T-cell (primary cell): ENCODE data around the gene LCN12. TPM values are rescaled to one million over a fixed set of nuclear protein-coding genes. Genes with fewer than 3 reads are reported as not detected.
"Not testable (repeated sequence)": the region's sequence is repeated elsewhere in the genome, so short reads cannot be mapped to it uniquely, and the experiment has no call there.

Experiments
- ATAC-seq, 4 experiments: fragments of 200-7000 bp in 3 of 4; fragments of 150-1000 bp in 1 of 4; cut with Tn5 transposase; replicated peaks in 1 of 4; 1 replicate in 3 of 4; 2 replicates in 1 of 4; pipeline ENCODE4 v1.10.0; 2021; ENCODE audit warnings: moderate library complexity in 3 of 4, mild to moderate bottlenecking in 2 of 4, moderate number of reproducible peaks in 1 of 4
- CTCF ChIA-PET, 2 donors: fragments of 300-600 bp; sonication (Branson Sonifier 250); formaldehyde crosslinking; loops; one replicate each; lab custom pipeline; 2022; ENCODE audit warnings: antibody characterized with exemption in 2 of 2; lab: Charles Lee
- POLR2A ChIA-PET, 2 donors: fragments of 300-600 bp; sonication (Branson Sonifier 250); formaldehyde crosslinking; loops; one replicate each; lab custom pipeline; 2022; ENCODE audit warnings: antibody characterized with exemption in 2 of 2; lab: Charles Lee
- DNase-seq, 35 experiments: peaks; one replicate each; pipeline versions ENCODE4 v3.0.0 to v3.0.0-alpha.2; 2013 to 2023
- H3K27ac ChIP-seq: one replicate; pipeline ENCODE4 v1.5.1; 2013; ENCODE audit warnings: low read length
- H3K27me3 ChIP-seq, 2 experiments: replicated peaks in 1 of 2; 1 replicate in 1 of 2; 2 replicates in 1 of 2; pipeline versions ENCODE4 v1.6.1 to v1.7.0; 2013; ENCODE audit warnings: low read length in 1 of 2, mixed read lengths in 1 of 2; ENCODE audit not compliant: control insufficient read depth in 2 of 2, insufficient read depth in 2 of 2; ENCODE audit errors: extremely low read depth in 1 of 2
- H3K36me3 ChIP-seq, 2 donors: 1 replicate in 1 of 2; 2 replicates in 1 of 2; pipeline versions ENCODE4 v1.6.1 to v1.7.0; 2013; ENCODE audit warnings: low read length in 1 of 2; ENCODE audit not compliant: control insufficient read depth in 2 of 2, insufficient read depth in 1 of 2; ENCODE audit errors: extremely low read depth in 1 of 2
- H3K4me1 ChIP-seq, 2 experiments: 1 replicate in 1 of 2; 2 replicates in 1 of 2; pipeline versions ENCODE4 v1.6.1 to v1.7.0; 2013; ENCODE audit warnings: low read length in 2 of 2, mixed read lengths in 1 of 2; ENCODE audit not compliant: insufficient read depth in 2 of 2, control insufficient read depth in 1 of 2; ENCODE audit errors: extremely low read depth in 1 of 2
- H3K4me3 ChIP-seq, 2 donors: 1 replicate in 1 of 2; 2 replicates in 1 of 2; pipeline versions ENCODE4 v1.5.1 to v1.7.0; 2013; ENCODE audit warnings: mild to moderate bottlenecking in 2 of 2, low read length in 1 of 2, moderate library complexity in 1 of 2; ENCODE audit not compliant: control insufficient read depth in 1 of 2; ENCODE audit errors: extremely low read depth in 1 of 2
- H3K9me3 ChIP-seq: 2 replicates; pipeline ENCODE4 v1.7.0; 2013
- H3K27ac Mint-ChIP-seq, 2 donors: one replicate each; pipeline ENCODE4 v1.8.0; 2020 to 2021; ENCODE audit warnings: mild to moderate bottlenecking in 2 of 2, mixed read lengths in 2 of 2
- H3K27me3 Mint-ChIP-seq, 2 donors: one replicate each; pipeline ENCODE4 v1.8.0; 2021 to 2022; ENCODE audit warnings: mixed read lengths in 2 of 2
- H3K36me3 Mint-ChIP-seq: one replicate; pipeline ENCODE4 v1.8.0; 2021; ENCODE audit warnings: mixed read lengths
- H3K4me1 Mint-ChIP-seq, 3 donors: one replicate each; pipeline ENCODE4 v1.8.0; 2020 to 2022; ENCODE audit warnings: mixed read lengths in 3 of 3, mild to moderate bottlenecking in 1 of 3
- H3K4me3 Mint-ChIP-seq, 3 donors: one replicate each; pipeline ENCODE4 v1.8.0; 2020 to 2022; ENCODE audit warnings: mild to moderate bottlenecking in 3 of 3, mixed read lengths in 3 of 3, moderate library complexity in 3 of 3
- H3K9me3 Mint-ChIP-seq, 3 donors: one replicate each; pipeline ENCODE4 v1.8.0; 2020 to 2022; ENCODE audit warnings: mixed read lengths in 3 of 3
- WGBS: methylation state at CpG from one replicate; pipeline ENCODE4 v1.1.5; 2013; ENCODE audit warnings: missing lambda C conversion rate; ENCODE audit not compliant: insufficient coverage; 5-methylcytosine and 5-hydroxymethylcytosine counted together
- total RNA-seq, 35 experiments: library from RNA in 6 of 35; stranded (reverse) in 6 of 35; fragments of 120-200 nt in 1 of 35; gene quantifications; one replicate each; pipeline versions ENCODE4 v1.2.1 to v1.2.4 and lab custom pipeline; 2013 to 2026

LCN12 gene
- total RNA-seq, 5 donors from 2014 or later (not counting 1 experiment from before 2014, with no cell fraction given) = 1.1 to 3.3 (median 2.2) TPM

DNA sequence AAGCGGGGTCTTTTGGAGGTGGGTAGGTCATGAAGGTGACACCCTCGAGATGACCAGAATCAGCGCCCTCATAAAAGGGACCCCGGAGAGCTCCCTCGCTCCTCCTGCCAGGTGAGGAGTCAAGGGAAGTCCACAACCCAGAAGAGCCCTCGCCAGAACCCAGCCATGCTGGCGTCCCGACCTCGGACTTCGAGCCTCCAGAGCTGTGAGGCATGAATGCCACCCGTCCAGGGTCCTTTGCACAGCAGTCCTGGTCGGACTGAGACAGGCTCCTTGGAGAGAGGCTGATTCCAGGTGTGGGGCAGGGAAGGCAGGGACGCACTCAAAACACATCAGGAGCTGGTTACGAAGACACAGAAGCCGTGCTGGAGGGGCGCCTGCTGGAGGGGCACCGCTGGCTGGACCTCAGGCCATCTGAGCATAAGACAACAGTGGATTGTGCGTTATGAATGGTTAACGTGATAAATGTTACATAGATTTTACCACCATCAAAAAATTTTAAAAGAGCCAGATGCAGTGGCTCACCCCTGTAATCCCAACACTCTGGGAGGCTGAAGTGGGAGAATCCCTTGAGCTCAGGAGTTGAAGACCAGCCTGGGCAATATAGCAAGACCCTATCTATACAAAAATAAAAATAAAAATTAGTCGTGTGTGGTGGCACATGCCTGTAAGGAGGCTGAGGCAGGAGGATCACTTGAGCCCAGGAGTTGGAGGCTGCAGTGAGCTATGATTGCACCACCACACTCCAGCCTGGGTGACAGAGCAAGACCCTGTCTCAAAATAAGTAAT is 50.0 kb downstream of the LCN12 start:
- no peak for DNase-seq
- ChIA-PET POLR2A (no interaction called here), CTCF (no interaction called here)
- 84% methylated on average over 7 of the region's 20 CpGs for WGBS
- no peak overlapping the region for H3K4me3 Mint-ChIP-seq
- Histone ChIP-seq H3K27me3 (peaks cover 0 to 20% of the 10 kb centered on the region in 2 experiments), H3K4me1 (peaks cover 5 to 58% of the 10 kb centered on the region in 2 experiments), H3K27ac (no peak overlapping the region), H3K4me3 (no peak overlapping the region), H3K36me3 (no peaks in the 10 kb centered on the region), H3K9me3 (no peaks in the 10 kb centered on the region)
- no peak for ATAC-seq
- no peak overlapping the region for H3K27ac Mint-ChIP-seq
- no peaks in the 10 kb centered on the region for H3K36me3 Mint-ChIP-seq
- peaks cover 0 to 4% of the 10 kb centered on the region in 2 donors for H3K27me3 Mint-ChIP-seq
- H3K4me1 Mint-ChIP-seq = peaks cover 18 to 32% (median 28%) of the 10 kb centered on the region in 3 donors
- H3K9me3 Mint-ChIP-seq = no peaks in the 10 kb centered on the region

DNA sequence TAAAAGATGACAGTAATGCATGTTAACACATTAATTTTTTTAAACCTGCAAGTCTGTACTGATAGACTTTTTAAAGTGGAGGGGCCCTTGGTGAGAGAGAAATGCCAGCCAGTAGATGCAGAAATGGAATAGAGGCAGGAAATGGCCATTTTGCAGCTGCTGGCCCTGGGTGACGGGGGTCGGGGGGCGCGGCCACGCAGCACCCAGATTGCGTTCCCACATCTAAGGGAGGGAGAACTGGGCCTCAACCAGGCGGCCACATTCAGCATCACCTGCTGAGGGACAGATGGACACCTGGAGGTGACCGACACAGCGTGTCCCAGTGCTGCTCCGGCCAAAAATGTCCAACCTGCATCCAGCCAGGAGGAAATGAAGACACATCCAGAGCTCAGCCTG is 50.6 kb downstream of the LCN12 start:
- H3K36me3 ChIP-seq = no peaks in the 10 kb centered on the region
- Mint-ChIP-seq H3K4me1 (peaks cover 14 to 29% (median 24%) of the 10 kb centered on the region in 3 donors), H3K27ac (no peak overlapping the region), H3K36me3 (no peaks in the 10 kb centered on the region), H3K27me3 (peaks cover 0 to 4% of the 10 kb centered on the region in 2 donors), H3K4me3 (no peak overlapping the region), H3K9me3 (no peaks in the 10 kb centered on the region)
- ChIA-PET POLR2A (no interaction called here), CTCF (no interaction called here)
- peaks cover 0 to 15% of the 10 kb centered on the region in 2 experiments for H3K27me3 ChIP-seq
- 88% methylated on average over 10 of the region's 10 CpGs for WGBS
- no peaks in the 10 kb centered on the region for H3K9me3 ChIP-seq
- H3K4me3 ChIP-seq = no peak overlapping the region
- ATAC-seq (no peak), DNase-seq (no peak)
- no peak overlapping the region for H3K27ac ChIP-seq
- peaks cover 1 to 52% of the 10 kb centered on the region in 2 experiments for H3K4me1 ChIP-seq

DNA sequence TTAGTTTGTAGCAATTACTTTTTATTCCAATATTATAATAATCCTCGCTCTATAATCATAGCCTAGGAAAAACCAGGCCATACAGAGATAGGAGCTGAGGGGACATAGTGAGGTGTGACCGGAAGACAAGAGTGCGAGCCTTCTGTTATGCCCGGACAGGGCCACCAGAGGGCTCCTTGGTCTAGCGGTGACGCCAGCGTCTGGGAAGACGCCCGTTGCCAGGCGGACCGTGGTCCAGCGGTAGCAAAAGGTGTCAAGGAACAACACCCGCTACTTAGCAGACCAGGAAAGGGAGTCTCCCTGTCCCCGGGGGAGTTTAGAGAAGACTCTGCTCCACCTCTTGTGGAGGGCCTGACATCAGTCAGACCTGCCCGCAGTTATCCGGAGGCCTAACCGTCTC is 52.2 kb downstream of the LCN12 start:
- H3K27me3 ChIP-seq, H3K36me3 Mint-ChIP-seq, H3K27me3 Mint-ChIP-seq, POLR2A ChIA-PET, H3K9me3 Mint-ChIP-seq, H3K4me3 Mint-ChIP-seq, H3K36me3 ChIP-seq, H3K4me3 ChIP-seq, H3K27ac ChIP-seq, ATAC-seq, H3K27ac Mint-ChIP-seq, CTCF ChIA-PET, H3K9me3 ChIP-seq: not testable (repeated sequence)
- WGBS = 48% methylated on average over 3 of the region's 17 CpGs
- H3K4me1 Mint-ChIP-seq = peaks cover 6 to 16% (median 9%) of the 10 kb centered on the region in 3 donors
- DNase-seq = peak in 1 of 35 experiments; percentile 13
- peaks cover 0 to 36% of the 10 kb centered on the region in 2 experiments for H3K4me1 ChIP-seq

Other genes starting within 250 kb of the LCN12 start
- gene DIPK1B, start 239.7 kb upstream of the LCN12 start, total RNA-seq = 1 to 10 TPM in 1 of 5 donors, under 1 TPM in 4; 0.25 to 2.1 (median 0.77) TPM
- gene LCN10, start 209.3 kb upstream of the LCN12 start, total RNA-seq = 1 to 10 TPM; 1.3 to 2.8 (median 2.2) TPM
- gene LCN6, start 203.7 kb upstream of the LCN12 start, total RNA-seq = not detected
- under 1 TPM in 1 of 5 donors, not detected in 4; 0.16 TPM for gene LCN8, start 194.0 kb upstream of the LCN12 start, total RNA-seq
- not detected for gene LCN15, start 187.8 kb upstream of the LCN12 start, total RNA-seq
- 10 to 100 TPM; 24.4 to 53.5 (median 45.8) TPM for gene TMEM141, start 160.9 kb upstream of the LCN12 start, total RNA-seq
- 1 to 10 TPM; 1.9 to 2.9 (median 2.3) TPM for gene CCDC183, start 155.9 kb upstream of the LCN12 start, total RNA-seq
- 10 to 100 TPM; 60.5 to 86.7 (median 82.8) TPM for gene RABL6, start 144.3 kb upstream of the LCN12 start, total RNA-seq
- gene AJM1, start 109.8 kb upstream of the LCN12 start, total RNA-seq = 1 to 10 TPM; 2.1 to 7.5 (median 5.1) TPM
- gene PHPT1, start 102.9 kb upstream of the LCN12 start, total RNA-seq = 10 to 100 TPM; 23.3 to 56.8 (median 43.5) TPM
- 10 to 100 TPM in 1 of 5 donors, 1 to 10 TPM in 4; 3.0 to 10.7 (median 7.1) TPM for gene MAMDC4, start 99.9 kb upstream of the LCN12 start, total RNA-seq
- 100 to 1,000 TPM; 236 to 314 (median 297) TPM for gene EDF1, start 86.0 kb upstream of the LCN12 start, total RNA-seq
- gene TRAF2, start 65.8 kb upstream of the LCN12 start, total RNA-seq = 10 to 100 TPM; 20.9 to 38.7 (median 33.7) TPM
- gene FBXW5, start 7.5 kb upstream of the LCN12 start, total RNA-seq = 100 to 1,000 TPM in 3 of 5 donors, 10 to 100 TPM in 2; 60.9 to 161 (median 145) TPM
- gene C8G, start 7.0 kb upstream of the LCN12 start, total RNA-seq = 1 to 10 TPM; 1.7 to 3.8 (median 3.2) TPM
- gene PTGDS, start 25.2 kb downstream of the LCN12 start, total RNA-seq = 10 to 100 TPM in 4 of 5 donors, 1 to 10 TPM in 1; 9.6 to 56.6 (median 26.4) TPM
- gene LCNL1, start 30.7 kb downstream of the LCN12 start, total RNA-seq = 1 to 10 TPM in 3 of 5 donors, under 1 TPM in 2; 0.29 to 2.2 (median 1.3) TPM
- 100 to 1,000 TPM in 4 of 5 donors, 10 to 100 TPM in 1; 81.3 to 173 (median 127) TPM for gene PAXX, start 40.1 kb downstream of the LCN12 start, total RNA-seq
- 10 to 100 TPM in 2 of 5 donors, 1 to 10 TPM in 3; 5.4 to 24.7 (median 8.0) TPM for gene CLIC3, start 44.3 kb downstream of the LCN12 start, total RNA-seq
- 100 to 1,000 TPM in 3 of 5 donors, 10 to 100 TPM in 2; 58.6 to 138 (median 121) TPM for gene ABCA2, start 76.0 kb downstream of the LCN12 start, total RNA-seq
- 1 to 10 TPM; 1.1 to 7.7 (median 5.1) TPM for gene FUT7, start 79.8 kb downstream of the LCN12 start, total RNA-seq
- gene NPDC1, start 93.9 kb downstream of the LCN12 start, total RNA-seq = 10 to 100 TPM; 32.4 to 76.7 (median 57.0) TPM
- gene ENTPD2, start 101.8 kb downstream of the LCN12 start, total RNA-seq = under 1 TPM in 1 of 5 donors, not detected in 4; 0.32 TPM
- 1 to 10 TPM in 1 of 5 donors, under 1 TPM in 4; 0.33 to 1.0 (median 0.83) TPM for gene SAPCD2, start 118.3 kb downstream of the LCN12 start, total RNA-seq
- gene UAP1L1, start 125.2 kb downstream of the LCN12 start, total RNA-seq = 10 to 100 TPM; 11.3 to 32.8 (median 19.3) TPM
- 10 to 100 TPM; 62.0 to 91.5 (median 84.8) TPM for gene MAN1B1, start 134.7 kb downstream of the LCN12 start, total RNA-seq
- 100 to 1,000 TPM; 246 to 469 (median 425) TPM for gene DPP7, start 162.5 kb downstream of the LCN12 start, total RNA-seq
- not detected for gene GRIN1, start 186.9 kb downstream of the LCN12 start, total RNA-seq
- not detected for gene LRRC26, start 217.8 kb downstream of the LCN12 start, total RNA-seq
- not detected for gene TMEM210, start 219.8 kb downstream of the LCN12 start, total RNA-seq
- 100 to 1,000 TPM; 133 to 142 (median 141) TPM for gene ANAPC2, start 236.3 kb downstream of the LCN12 start, total RNA-seq
- 10 to 100 TPM; 37.0 to 71.6 (median 64.0) TPM for gene SSNA1, start 236.4 kb downstream of the LCN12 start, total RNA-seq
- 10 to 100 TPM in 3 of 5 donors, 1 to 10 TPM in 2; 5.8 to 12.8 (median 12.1) TPM for gene TPRN, start 248.5 kb downstream of the LCN12 start, total RNA-seq